HepG2 (cell line): ENCODE results near the gene ACTR6. TPM values are rescaled to one million over a fixed set of nuclear protein-coding genes. Genes with fewer than 3 reads are reported as not detected.

Experiments used
- ARID2 ChIP-seq: sonication (generic); formaldehyde crosslinking; IDR thresholded peaks from 2 replicates; pipeline ENCODE4 v1.8.1; 2022; ENCODE audit warnings: mild to moderate bottlenecking, missing genetic modification reagents, borderline replicate concordance
- HNRNPUL1 ChIP-seq: fragments of 200-400 bp; formaldehyde crosslinking; IDR thresholded peaks from 2 replicates; pipeline ENCODE4 v1.6.1; 2017; ENCODE audit warnings: low read depth, mild to moderate bottlenecking, low read length, moderate library complexity
- NFE2L2 ChIP-seq: fragments of 150-350 bp; IDR thresholded peaks from 2 replicates; pipeline ENCODE4 v1.6.1; 2014; ENCODE audit warnings: low read length
- NR2C2 ChIP-seq: sonication (generic); formaldehyde crosslinking; IDR thresholded peaks from 2 replicates; pipeline ENCODE4 v1.4.0; 2020; ENCODE audit warnings: missing genetic modification reagents, mild to moderate bottlenecking, moderate library complexity, borderline replicate concordance
- NR2F2 ChIP-seq: IDR thresholded peaks from 2 replicates; pipeline ENCODE4 v1.6.1; 2012; ENCODE audit warnings: low read depth, inconsistent platforms, borderline replicate concordance
- PBX2 ChIP-seq: IDR thresholded peaks from 2 replicates; pipeline ENCODE4 v1.6.1; 2016; ENCODE audit warnings: control low read depth
- PRDM4 ChIP-seq: sonication (generic); formaldehyde crosslinking; IDR thresholded peaks from 2 replicates; pipeline ENCODE4 v1.9.0; 2021; ENCODE audit warnings: missing genetic modification reagents, borderline replicate concordance
- ZFP62 ChIP-seq: sonication (generic); formaldehyde crosslinking; IDR thresholded peaks from 2 replicates; pipeline ENCODE4 v1.4.0; 2020; ENCODE audit warnings: missing genetic modification reagents
- ZFY ChIP-seq: sonication (generic); formaldehyde crosslinking; IDR thresholded peaks from 2 replicates; pipeline ENCODE4 v1.4.0; 2020; ENCODE audit warnings: missing genetic modification reagents
- ZHX2 ChIP-seq, 2 experiments: sonication (generic) in 1 of 2; formaldehyde crosslinking in 1 of 2; IDR thresholded peaks; 2 replicates each; pipeline versions ENCODE4 v1.6.1 to v1.9.0; 2014 to 2022; ENCODE audit warnings: antibody characterized with exemption in 1 of 2, borderline replicate concordance in 1 of 2, inconsistent platforms in 1 of 2, low read depth in 1 of 2, missing genetic modification reagents in 1 of 2
- ZNF256 ChIP-seq: sonication (generic); formaldehyde crosslinking; conservative IDR thresholded peaks from 2 replicates; pipeline ENCODE4 v1.4.0; 2020; ENCODE audit warnings: missing genetic modification reagents
- ZNF350 ChIP-seq: sonication (generic); formaldehyde crosslinking; IDR thresholded peaks from 2 replicates; pipeline ENCODE4 v1.4.0; 2020; ENCODE audit warnings: mild to moderate bottlenecking, low read depth, missing genetic modification reagents, borderline replicate concordance
- ZNF512 ChIP-seq: sonication (generic); formaldehyde crosslinking; IDR thresholded peaks from 2 replicates; pipeline ENCODE4 v1.4.0; 2020; ENCODE audit warnings: mild to moderate bottlenecking, missing genetic modification reagents
- ZNF605 ChIP-seq: sonication (generic); formaldehyde crosslinking; IDR thresholded peaks from 2 replicates; pipeline ENCODE4 v1.8.0; 2022; ENCODE audit warnings: mild to moderate bottlenecking, missing genetic modification reagents
- ZNF615 ChIP-seq: sonication (generic); formaldehyde crosslinking; IDR thresholded peaks from 2 replicates; pipeline ENCODE4 v1.5.0; 2020; ENCODE audit warnings: mild to moderate bottlenecking, missing genetic modification reagents, borderline replicate concordance
- ZNF775 ChIP-seq: sonication (generic); formaldehyde crosslinking; IDR thresholded peaks from 2 replicates; pipeline ENCODE4 v1.4.0; 2020; ENCODE audit warnings: missing genetic modification reagents, mild to moderate bottlenecking, moderate library complexity, borderline replicate concordance
- polyA plus RNA-seq, 8 experiments: library from polyadenylated mRNA; depleted of rRNA in 3 of 8; stranded (reverse) in 7 of 8; unstranded in 1 of 8; fragments of >200 nt; fragmentation: Illumina TruSeq in 4 of 8; extraction: Trizol in 4 of 8; gene quantifications; 2 replicates each; pipeline versions ENCODE4 v1.2.1 to v1.2.3, GENCODE V29; 2011 to 2016; ENCODE audit warnings: low read depth in 4 of 8, missing spikeins in 1 of 8, mixed read lengths in 1 of 8; ENCODE audit not compliant: insufficient read depth in 1 of 8
- total RNA-seq, 5 experiments: library from RNA; depleted of rRNA; stranded (reverse); fragments of >200 nt; fragmentation: Illumina TruSeq; extraction: Trizol; gene quantifications; 2 replicates each; pipeline ENCODE4 v1.2.3, GENCODE V29; 2016; ENCODE audit warnings: low read depth in 1 of 5

The ACTR6 gene
- total and polyA plus RNA-seq, 2 of the 13 experiments (the other 11 are each of a cell fraction or from before 2014, with no cell fraction given) = 12.9 to 22.4 TPM

GRCh38 chr12:100199347-100200149 lies 1.1 kb upstream of the ACTR6 start (continued):
- TF ChIP-seq PBX2 (CRISPR knock-in tag) (no peak), ZFY (peak; percentile 73), ZNF512 (CRISPR knock-in tag) (0 out of 2 replicates have a peak, but pooled peaks have one; percentile 23), ZNF615 (no peak), NR2C2 (CRISPR knock-in tag) (peak; percentile 84), NFE2L2 (no peak), ZNF256 (CRISPR knock-in tag) (no peak; the same call in 1 of the 2 replicates), ARID2 (CRISPR knock-in tag) (no peak), PRDM4 (CRISPR knock-in tag) (no peak), NR2F2 (no peak), ZNF775 (CRISPR knock-in tag) (no peak), HNRNPUL1 (no peak), ZNF350 (CRISPR knock-in tag) (no peak), ZFP62 (no peak), ZHX2 (IDR thresholded peaks at IDR 0.05; ENCODE audit: low read depth) (peak; percentile 7; the same call in 1 of the 2 replicates), ZHX2 (CRISPR knock-in tag; IDR thresholded peaks at IDR 0.05; ENCODE audit: borderline replicate concordance) (peak; percentile 74; the same call in 1 of the 2 replicates), ZNF605 (CRISPR knock-in tag) (0 out of 2 replicates have a peak, but pooled peaks have one; percentile 34)
